Adrenal gland (tissue), 5 donors: Measurements from ENCODE around the gene AEBP1.

Source experiments
- POLR2A ChIP-seq, 2 donors: fragments of 450-650 bp; IDR thresholded peaks; one replicate each; pipeline ENCODE4 v1.6.1; 2017; ENCODE audit warnings: antibody characterized with exemption in 2 of 2, mild to moderate bottlenecking in 2 of 2, moderate library complexity in 1 of 2
- TF ChIP-seq, protein P1 (sequence below), 6 experiments: fragments of 450-650 bp in 4 of 6; fragments of 200-600 bp in 2 of 6; sonication (generic) in 1 of 6; IDR thresholded peaks; 1 replicate in 5 of 6; 2 replicates in 1 of 6; pipeline versions ENCODE4 v1.5.1 to v1.8.0; 2016 to 2021; ENCODE audit warnings: antibody characterized with exemption in 6 of 6, mild to moderate bottlenecking in 2 of 6, moderate library complexity in 1 of 6
- donor health status: DM: no; HTN: no; CAD: no.

DNA sequence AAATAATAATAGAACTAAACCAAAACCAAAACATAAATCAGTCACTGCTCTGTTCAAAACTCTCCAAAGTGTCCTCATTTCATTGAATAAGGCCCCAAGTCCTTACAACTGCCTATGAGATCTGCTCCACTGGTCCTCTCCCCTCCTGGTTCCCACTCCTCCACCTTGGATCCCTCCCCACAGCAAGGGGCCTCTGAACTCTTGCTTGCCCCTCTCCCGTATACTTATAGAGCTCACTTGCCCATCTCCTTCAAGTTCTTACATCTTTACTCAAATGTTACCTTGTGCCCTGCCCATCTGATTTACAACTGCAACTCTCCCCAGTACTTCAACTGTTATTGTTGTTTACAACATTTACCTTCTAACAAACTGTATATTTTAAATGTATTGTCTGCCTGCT, 18.4 kb downstream of the AEBP1 start:
- TF ChIP-seq POLR2A (IDR thresholded peaks at IDR 0.05) = no peak
- TF ChIP-seq, protein P1, sequence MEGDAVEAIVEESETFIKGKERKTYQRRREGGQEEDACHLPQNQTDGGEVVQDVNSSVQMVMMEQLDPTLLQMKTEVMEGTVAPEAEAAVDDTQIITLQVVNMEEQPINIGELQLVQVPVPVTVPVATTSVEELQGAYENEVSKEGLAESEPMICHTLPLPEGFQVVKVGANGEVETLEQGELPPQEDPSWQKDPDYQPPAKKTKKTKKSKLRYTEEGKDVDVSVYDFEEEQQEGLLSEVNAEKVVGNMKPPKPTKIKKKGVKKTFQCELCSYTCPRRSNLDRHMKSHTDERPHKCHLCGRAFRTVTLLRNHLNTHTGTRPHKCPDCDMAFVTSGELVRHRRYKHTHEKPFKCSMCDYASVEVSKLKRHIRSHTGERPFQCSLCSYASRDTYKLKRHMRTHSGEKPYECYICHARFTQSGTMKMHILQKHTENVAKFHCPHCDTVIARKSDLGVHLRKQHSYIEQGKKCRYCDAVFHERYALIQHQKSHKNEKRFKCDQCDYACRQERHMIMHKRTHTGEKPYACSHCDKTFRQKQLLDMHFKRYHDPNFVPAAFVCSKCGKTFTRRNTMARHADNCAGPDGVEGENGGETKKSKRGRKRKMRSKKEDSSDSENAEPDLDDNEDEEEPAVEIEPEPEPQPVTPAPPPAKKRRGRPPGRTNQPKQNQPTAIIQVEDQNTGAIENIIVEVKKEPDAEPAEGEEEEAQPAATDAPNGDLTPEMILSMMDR (IDR thresholded peaks at IDR 0.05) = no peak
